Tongue (tissue), 2 donors: Measurements from ENCODE around the gene PPP1R15A. TPM values are rescaled to one million over a fixed set of nuclear protein-coding genes. Genes with fewer than 3 reads are reported as not detected.
"Not testable (repeated sequence)": the region's sequence is repeated elsewhere in the genome, so short reads cannot be mapped to it uniquely, and the experiment has no call there.

Experiments
- DNase-seq: peaks from one replicate; pipeline ENCODE4 v3.0.0-alpha.2; 2015
- total RNA-seq: library from RNA; depleted of rRNA; stranded (reverse); fragments of >200 nt; gene quantifications from one replicate; pipeline ENCODE4 v1.2.3, GENCODE V29; 2014

Gene PPP1R15A
- total RNA-seq, 1 donor from 2014 or later, result 64.0 TPM

DNA sequence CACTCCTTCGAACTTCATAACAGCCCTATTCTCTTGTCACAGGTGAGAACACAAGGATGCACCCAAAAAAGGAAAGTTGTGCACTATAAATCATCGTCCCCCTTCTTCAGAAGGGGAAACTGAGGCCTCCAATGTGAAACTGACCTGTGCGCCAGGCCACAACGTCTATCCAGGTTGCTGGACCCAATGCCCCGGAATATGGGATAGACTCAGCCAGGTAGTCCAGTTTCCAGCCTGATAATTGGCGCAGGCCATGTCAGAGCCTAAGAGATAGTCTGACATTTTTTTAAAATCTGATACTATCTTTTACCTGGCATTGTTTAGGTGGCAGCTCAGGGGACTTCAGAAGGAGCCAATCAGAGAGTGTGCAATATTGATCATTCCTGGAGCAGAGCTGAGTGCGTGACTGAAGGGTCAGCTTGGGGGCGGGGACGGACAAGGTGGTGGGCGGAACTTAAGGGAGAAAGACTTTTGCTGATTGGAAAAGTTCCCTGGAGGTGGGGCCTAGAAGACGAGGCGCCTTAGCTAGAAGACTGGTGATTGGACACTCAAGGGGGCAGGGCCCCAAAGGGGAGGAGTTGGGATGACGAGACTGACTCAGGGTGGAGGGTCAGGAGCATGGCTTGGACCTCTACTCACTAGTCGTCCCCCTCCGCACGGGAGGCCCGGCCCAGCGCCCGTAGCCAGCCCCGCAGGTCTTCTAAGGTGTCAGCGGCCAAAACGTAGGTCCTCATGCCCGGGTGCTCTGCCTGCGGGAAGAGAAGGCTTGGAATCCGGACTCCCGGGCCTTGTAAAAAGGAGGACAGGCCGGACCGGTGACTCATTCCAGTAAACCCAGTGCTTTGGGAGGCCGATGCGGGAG, 12.3 kb upstream of the PPP1R15A start:
- no peak for DNase-seq

- no peak for DNase-seq
These were observed 10.9 kb upstream of the PPP1R15A start for GRCh38 chr19:48861313-48861712.

DNA sequence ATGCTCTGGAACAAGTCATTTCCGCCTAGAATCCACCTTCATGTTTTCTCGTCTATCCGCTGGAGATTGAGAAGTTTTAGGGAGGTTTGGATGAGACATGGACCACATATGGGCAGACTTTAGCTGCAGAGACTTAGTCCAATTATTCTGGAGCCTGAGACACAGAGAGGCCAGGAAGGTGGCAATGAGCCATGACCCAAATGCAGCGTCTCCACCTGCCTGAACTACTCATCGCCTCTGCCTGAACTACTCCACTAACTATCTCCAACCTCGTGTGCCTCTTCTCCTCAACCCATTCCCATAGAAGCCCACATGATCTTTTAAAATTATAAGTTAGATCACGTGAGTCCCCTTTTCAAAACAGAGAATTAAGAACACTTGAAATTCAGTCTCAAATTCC, 9.4 kb upstream of the PPP1R15A start:
- no peak for DNase-seq

- DNase-seq, result no peak
These were observed 5.5 kb upstream of the PPP1R15A start for GRCh38 chr19:48866692-48867091.

DNA sequence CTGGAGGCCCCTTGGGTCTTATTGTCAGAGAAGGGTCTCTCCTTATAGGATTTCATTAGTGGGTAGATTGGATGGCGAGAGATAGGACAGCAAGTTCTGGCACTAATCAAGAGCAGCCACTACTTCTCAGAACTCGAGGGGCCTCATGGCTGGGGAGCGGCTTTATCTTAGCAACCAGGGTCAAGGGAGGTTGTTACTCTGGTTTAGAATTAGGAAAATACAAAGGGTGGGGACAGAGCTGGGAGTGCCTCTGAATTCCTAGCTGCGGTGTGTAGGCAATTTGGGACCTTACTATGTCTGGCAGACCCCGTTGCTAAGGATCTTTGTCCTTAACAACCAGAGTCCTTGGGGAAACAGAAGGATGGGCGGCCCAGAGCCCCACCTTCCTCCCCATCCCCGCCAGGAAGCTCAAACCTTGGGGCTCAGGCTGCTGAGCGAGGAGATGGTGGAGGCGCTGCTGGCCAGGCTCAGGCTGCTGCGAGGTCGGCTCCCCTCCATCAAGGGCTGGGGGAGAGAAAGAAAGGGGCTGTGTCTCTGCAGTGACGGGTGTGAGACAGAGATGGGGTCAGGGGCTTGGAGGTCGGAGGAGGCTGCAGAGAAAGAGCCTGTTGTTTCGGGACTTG, 5.0 kb upstream of the PPP1R15A start:
- peak; percentile 66 for DNase-seq

- DNase-seq, result peak; percentile 53
These were observed 4.5 kb upstream of the PPP1R15A start for GRCh38 chr19:48867746-48868113.

DNA sequence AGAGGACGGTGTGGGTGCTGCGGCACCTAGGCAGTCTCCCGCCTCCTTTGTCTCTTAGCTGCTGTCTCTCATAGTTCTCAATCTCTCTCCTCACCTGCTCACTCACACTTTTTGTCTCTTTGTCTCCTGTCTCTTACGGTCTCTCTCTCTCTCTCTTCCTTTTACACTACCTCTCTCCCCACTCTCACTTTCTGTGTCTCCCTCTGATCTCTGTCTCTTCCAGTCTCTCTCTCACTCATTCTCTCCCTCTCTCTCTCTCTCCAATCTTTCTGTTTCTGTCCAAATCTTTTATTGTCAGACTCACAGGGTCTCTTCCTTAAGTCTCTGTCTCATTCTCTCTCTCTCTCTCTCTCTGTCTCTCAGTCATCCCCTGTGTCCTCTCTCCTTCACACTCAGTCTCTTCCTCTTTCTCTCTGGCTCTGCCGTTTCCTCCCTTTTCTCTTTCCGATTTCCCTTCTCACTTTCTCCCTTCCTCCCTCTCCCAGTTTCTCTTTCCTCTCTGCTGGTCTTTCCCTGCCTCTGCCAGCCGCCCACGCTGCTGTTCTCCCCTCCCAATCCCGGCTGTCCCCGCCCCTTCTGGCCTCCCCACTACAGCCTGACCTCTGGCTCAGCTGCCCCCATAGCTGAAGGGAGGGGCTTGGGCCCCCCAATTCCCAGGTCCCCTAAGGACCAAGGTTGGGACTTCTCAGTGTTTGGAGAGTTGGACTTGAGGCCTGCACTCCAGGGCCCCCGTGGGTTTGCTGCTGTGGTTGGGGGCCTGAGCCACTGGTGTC, 3.9 kb upstream of the PPP1R15A start, which contains the start of gene PLEKHA4:
TSS of gene PLEKHA4 (minus strand) at position 504 of the 773 bp plus-strand sequence. CDS start 997 bp downstream, outside the sequence.
- peak; percentile 71 for DNase-seq

DNA sequence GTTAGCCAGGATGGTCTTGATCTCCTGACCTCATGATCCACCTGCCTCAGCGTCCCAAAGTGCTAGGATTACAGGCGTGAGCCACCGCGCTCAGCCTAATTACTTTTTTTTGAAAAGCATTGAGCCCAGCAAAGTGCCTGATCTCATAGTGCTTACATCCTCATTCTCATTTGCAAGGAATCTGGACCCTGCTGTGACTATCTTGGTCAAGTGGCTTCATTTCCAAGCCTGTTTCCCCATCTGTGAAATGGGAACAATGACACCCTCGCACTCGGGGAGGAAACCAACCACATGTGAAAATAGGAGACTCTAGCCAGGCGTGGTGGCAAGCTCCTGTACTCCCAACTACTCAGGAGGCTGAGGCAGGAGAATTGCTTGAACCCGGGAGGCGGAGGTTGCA, 2.2 kb upstream of the PPP1R15A start:
- DNase-seq, result no peak

DNA sequence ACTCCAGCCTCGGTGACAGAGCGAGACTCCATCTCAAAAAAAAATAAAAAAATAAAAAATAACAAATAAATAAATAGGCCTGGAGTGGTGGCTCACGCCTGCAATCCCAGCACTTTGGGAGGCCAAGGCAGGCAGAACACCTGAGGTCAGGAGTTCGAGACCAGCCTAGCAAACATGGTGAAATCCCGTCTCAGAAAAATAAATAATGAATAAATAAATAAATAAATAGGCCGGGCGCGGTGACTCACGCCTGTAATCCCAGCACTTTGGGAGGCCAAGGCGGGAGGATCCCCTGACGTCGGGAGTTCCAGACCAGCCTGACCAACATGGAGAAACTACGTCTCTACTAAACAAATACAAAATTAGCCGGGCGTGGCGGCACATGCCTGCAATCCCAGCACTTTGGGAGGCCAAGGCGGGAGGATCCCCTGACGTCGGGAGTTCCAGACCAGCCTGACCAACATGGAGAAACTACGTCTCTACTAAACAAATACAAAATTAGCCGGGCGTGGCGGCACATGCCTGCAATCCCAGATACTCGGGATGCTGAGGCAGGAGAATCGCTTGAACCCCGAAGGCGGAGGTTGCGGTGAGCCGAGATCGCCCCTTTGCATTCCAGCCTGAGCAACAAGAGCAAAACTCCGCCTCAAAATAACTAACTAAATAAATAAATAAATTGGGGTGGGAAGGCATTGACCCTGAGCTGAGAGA, 595 bp upstream of the PPP1R15A start:
- not testable (repeated sequence) for DNase-seq

DNA sequence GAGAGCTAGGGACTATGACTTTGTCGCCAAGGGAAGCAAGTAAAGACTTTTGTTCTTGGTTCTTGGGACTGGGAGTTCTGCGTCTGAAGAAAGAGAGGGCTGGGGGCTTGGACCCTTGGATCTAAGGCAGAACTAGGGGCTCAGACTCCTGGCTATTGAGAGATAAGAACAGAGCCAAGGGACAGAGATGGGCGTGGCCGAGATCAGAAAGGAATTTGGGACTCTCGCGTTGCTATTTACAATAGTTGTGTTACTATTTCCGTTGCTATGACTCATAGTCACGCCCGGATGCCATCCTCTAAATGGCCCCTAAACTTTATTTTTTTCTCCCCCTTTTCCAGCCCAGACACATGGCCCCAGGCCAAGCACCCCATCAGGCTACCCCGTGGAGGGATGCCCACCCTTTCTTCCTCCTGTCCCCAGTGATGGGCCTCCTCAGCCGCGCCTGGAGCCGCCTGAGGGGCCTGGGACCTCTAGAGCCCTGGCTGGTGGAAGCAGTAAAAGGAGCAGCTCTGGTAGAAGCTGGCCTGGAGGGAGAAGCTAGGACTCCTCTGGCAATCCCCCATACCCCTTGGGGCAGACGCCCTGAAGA, 759 bp downstream of the PPP1R15A start:
- DNase-seq, result peak; percentile 96

GRCh38 chr19:48873476-48874302, 1.5 kb downstream of the PPP1R15A start:
- peak; percentile 38 for DNase-seq

GRCh38 chr19:48874303-48875135, 2.3 kb downstream of the PPP1R15A start:
- DNase-seq, result no peak

- not testable (repeated sequence) for DNase-seq
These were observed 4.1 kb downstream of the PPP1R15A start for GRCh38 chr19:48876043-48876981.

- no peak for DNase-seq
These were observed 5.6 kb downstream of the PPP1R15A start for GRCh38 chr19:48877855-48878195.

GRCh38 chr19:48878196-48879024, 6.2 kb downstream of the PPP1R15A start:
- DNase-seq, result peak; percentile 35

DNA sequence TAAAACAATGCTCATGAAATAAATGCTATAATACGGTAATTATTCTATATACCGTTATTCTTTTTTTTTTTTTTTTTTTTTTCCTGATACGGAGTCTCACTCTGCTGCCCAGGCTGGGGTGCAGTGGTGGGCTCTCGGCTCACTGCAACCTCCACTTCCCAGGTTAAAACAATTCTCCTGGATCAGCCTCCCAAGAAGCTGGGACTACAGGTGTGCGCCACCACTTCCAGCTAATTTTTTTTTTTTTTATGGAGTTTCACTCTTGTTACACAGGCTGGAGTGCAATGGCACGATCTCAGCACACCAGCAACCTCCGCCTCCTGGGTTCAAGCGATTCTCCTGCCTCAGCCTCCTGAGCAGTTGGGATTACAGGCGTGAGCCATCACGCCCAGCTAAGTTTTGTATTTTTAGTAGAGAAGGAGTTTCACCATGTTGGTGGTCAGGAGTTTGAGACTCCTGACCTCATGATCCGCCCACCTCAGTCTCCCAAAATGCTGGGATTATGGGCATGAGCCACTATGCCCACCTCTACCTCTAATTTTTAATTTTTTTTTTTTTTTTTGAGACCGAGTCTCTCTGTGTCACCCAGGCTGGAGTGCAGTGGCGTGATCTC, 6.9 kb downstream of the PPP1R15A start:
- no peak for DNase-seq

DNA sequence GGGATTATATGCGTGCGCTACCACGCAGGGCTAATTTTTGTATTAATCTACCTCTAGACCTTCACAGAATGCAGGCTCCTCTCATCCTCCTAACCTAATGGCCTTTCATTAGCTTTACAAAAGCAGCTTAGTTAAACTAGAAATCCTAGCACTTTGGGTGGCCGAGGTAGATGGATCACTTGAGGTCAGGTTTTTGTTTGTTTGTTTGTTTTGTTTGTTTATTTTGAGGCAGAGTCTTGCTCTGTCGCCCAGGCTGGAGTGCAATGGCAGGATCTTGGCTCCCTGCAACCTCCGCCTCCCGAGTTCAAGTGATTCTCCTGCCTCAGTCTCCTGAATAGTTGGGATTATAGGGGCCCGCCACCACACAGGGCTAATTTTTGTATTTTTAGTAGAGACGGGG, 7.5 kb downstream of the PPP1R15A start:
- not testable (repeated sequence) for DNase-seq
